ENCODE data around the gene TRAPPC4. TPM values are rescaled to one million over a fixed set of nuclear protein-coding genes. Genes with fewer than 3 reads are reported as not detected.

The TRAPPC4 gene
- total RNA-seq, 1 experiment from 2014 or later = 51.4 TPM

- intact Hi-C loops (cut with micrococcal nuclease; ENCODE audit: unreplicated experiment) = no loop called here
- ChIA-PET CTCF (interaction anchor here (0.5 kb wide), 1 partner anchor 175 kb away, joined by 6 read pairs; no protein-coding TSS in a partner anchor), POLR2A (ENCODE audit: unreplicated experiment) (no interaction called here)
- no peaks in the 10 kb centered on the region for H4K20me1 ChIP-seq (ENCODE audit: insufficient read depth)
- no peaks in the 10 kb centered on the region for H3K9me3 ChIP-seq (ENCODE audit: insufficient read depth, low read depth)
- H3F3A ChIP-seq (ENCODE audit: insufficient read depth, low read depth) = peaks cover 18% of the 10 kb centered on the region; the same call in 1 of the 2 replicates
- DNase-seq = no peak
- H3K36me3 ChIP-seq (ENCODE audit: low read depth) = 0 out of 2 replicates have a peak, but pooled peaks cover 15% of the 10 kb centered on the region
- H3K9me2 ChIP-seq (ENCODE audit: insufficient read depth) = no peaks in the 10 kb centered on the region
- no peak overlapping the region for H3K4me3 ChIP-seq
- no peak overlapping the region for H2AFZ ChIP-seq
- H3K79me2 ChIP-seq (ENCODE audit: low read depth) = peaks cover 16% of the 10 kb centered on the region
- H3K4me2 ChIP-seq = peak overlapping the region; percentile 98; the same call in 1 of the 2 replicates
- no TSS peak for BruUV-seq (replicated peaks)
- H3K27me3 ChIP-seq (ENCODE audit: insufficient read depth, low read depth) = no peaks in the 10 kb centered on the region
- H3K27ac ChIP-seq = no peak overlapping the region
- H3K4me1 ChIP-seq (replicated peaks; ENCODE audit: insufficient read depth) = peaks cover 14% of the 10 kb centered on the region; the same call in 1 of the 2 replicates
- TF ChIP-seq CTCF (conservative IDR thresholded peaks at IDR 0.05) (no peak), EZH2 (IDR thresholded peaks at IDR 0.05; ENCODE audit: low read depth) (no peak)
These were observed 10.4 kb downstream of the TRAPPC4 start for GRCh38 chr11:119029069-119029339.

GRCh38 chr11:119029340-119030028, 10.9 kb downstream of the TRAPPC4 start:
- BruUV-seq (replicated peaks) = no TSS peak
- peak overlapping the region; percentile 99 for H2AFZ ChIP-seq
- intact Hi-C loops (cut with micrococcal nuclease; ENCODE audit: unreplicated experiment) = no loop called here
- no peak overlapping the region for H3K27ac ChIP-seq
- peaks cover 16% of the 10 kb centered on the region for H3K79me2 ChIP-seq (ENCODE audit: low read depth)
- H3K27me3 ChIP-seq (ENCODE audit: insufficient read depth, low read depth) = no peaks in the 10 kb centered on the region
- no peaks in the 10 kb centered on the region for H4K20me1 ChIP-seq (ENCODE audit: insufficient read depth)
- ChIA-PET CTCF (interaction anchor here (0.7 to 1.5 kb wide), 2 partner anchors 38 to 79 kb away, joined by 3 to 7 read pairs; partner anchors contain the start of gene VPS11), POLR2A (ENCODE audit: unreplicated experiment) (no interaction called here)
- DNase-seq = peak in 1 of 2 experiments; percentile 15
- H3K4me3 ChIP-seq = peak overlapping the region; percentile 80
- no peaks in the 10 kb centered on the region for H3K9me2 ChIP-seq (ENCODE audit: insufficient read depth)
- peak overlapping the region; percentile 98 for H3K4me2 ChIP-seq
- peaks cover 14% of the 10 kb centered on the region; the same call in 1 of the 2 replicates for H3K4me1 ChIP-seq (replicated peaks; ENCODE audit: insufficient read depth)
- no peaks in the 10 kb centered on the region for H3K9me3 ChIP-seq (ENCODE audit: insufficient read depth, low read depth)
- 0 out of 2 replicates have a peak, but pooled peaks cover 10% of the 10 kb centered on the region for H3K36me3 ChIP-seq (ENCODE audit: low read depth)
- peaks cover 17% of the 10 kb centered on the region; the same call in 1 of the 2 replicates for H3F3A ChIP-seq (ENCODE audit: insufficient read depth, low read depth)
- TF ChIP-seq CTCF (conservative IDR thresholded peaks at IDR 0.05) (no peak), EZH2 (IDR thresholded peaks at IDR 0.05; ENCODE audit: low read depth) (no peak)

- Histone ChIP-seq H3K36me3 (ENCODE audit: low read depth) (0 out of 2 replicates have a peak, but pooled peaks cover 5% of the 10 kb centered on the region), H3K4me1 (replicated peaks; ENCODE audit: insufficient read depth) (peaks cover 14% of the 10 kb centered on the region; the same call in 1 of the 2 replicates), H2AFZ (peak overlapping the region; percentile 99), H3K79me2 (ENCODE audit: low read depth) (peaks cover 16% of the 10 kb centered on the region), H3K27ac (no peak overlapping the region), H4K20me1 (ENCODE audit: insufficient read depth) (no peaks in the 10 kb centered on the region), H3K9me2 (ENCODE audit: insufficient read depth) (no peaks in the 10 kb centered on the region), H3K4me2 (peak overlapping the region; percentile 98), H3F3A (ENCODE audit: insufficient read depth, low read depth) (peaks cover 21% of the 10 kb centered on the region; the same call in 1 of the 2 replicates), H3K4me3 (peak overlapping the region; percentile 80), H3K27me3 (ENCODE audit: insufficient read depth, low read depth) (no peaks in the 10 kb centered on the region), H3K9me3 (ENCODE audit: insufficient read depth, low read depth) (no peaks in the 10 kb centered on the region)
- BruUV-seq (replicated peaks) = TSS peak; percentile 57
- ChIA-PET POLR2A (ENCODE audit: unreplicated experiment) (interaction anchor here (0.6 kb wide), 2 partner anchors 73 to 165 kb away, joined by 3 to 11 read pairs; no protein-coding TSS in a partner anchor), CTCF (interaction anchor here (0.7 to 1.5 kb wide), 2 partner anchors 38 to 79 kb away, joined by 3 to 7 read pairs; partner anchors contain the start of gene VPS11)
- intact Hi-C loops (cut with micrococcal nuclease; ENCODE audit: unreplicated experiment) = no loop called here
- DNase-seq = no peak
- TF ChIP-seq EZH2 (IDR thresholded peaks at IDR 0.05; ENCODE audit: low read depth) = no peak
These were observed 11.4 kb downstream of the TRAPPC4 start for GRCh38 chr11:119030029-119030328.
